ENCODE data around the gene SLFN12L.
"Not testable (repeated sequence)": the region's sequence is repeated elsewhere in the genome, so short reads cannot be mapped to it uniquely, and the experiment has no call there.

SLFN12L gene

DNA sequence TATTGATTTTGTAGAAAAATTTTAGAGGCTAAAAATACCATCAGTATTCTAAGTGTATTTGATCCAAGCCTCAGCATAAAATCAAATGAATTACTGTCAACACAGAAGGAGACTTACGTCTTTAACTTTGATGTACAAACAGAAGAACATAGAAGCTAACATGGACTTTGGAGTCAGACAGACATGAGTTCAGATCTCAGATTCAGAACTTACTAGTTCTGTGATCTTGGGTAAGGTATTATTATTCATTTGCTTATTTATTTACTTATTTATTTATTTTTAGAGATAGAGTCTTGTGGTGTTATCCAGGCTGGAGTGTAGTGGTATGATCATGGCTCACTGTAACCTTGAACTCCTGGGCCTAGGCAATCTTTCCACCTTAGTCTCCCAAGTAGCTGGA is 4.0 kb upstream of the SLFN12L start:
- no peak for DNase-seq

DNA sequence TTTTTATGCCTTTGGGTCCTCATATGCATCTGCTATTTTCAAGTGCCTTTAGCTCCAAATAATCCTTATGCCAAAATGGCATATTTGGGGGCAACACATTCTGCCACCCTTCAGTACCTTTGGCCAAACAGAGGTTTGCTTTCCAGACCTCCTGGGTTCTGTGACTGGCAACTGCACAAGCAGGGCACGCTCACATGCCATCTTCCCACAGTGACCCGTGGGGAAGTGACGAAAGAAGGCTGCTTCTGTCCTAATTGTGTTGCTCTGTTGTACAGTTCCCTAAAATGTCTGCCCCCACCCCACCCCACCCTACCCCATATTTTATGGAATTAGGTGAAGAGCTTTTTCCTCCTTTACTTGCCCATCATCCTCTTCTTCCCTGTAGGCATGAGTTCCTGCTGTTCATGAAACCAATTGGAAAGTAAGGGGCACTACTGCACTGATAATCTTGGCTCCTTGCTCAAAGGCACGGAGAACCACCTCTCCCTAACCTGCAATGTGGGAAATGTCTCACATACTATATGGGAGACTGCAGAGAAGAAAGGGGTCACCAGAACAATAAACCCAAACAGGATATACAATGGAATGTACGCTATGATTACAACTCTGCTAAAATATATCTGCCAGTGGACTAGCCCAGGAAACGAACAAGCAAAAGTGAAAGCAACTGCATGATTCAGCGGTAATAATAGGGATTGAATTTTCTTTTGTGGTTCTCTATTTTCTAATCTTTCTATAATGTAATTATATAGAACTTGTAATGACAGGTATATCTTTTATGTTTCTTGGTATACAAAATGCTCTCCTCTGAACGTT is 3.3 kb upstream of the SLFN12L start:
- no peak for DNase-seq

DNA sequence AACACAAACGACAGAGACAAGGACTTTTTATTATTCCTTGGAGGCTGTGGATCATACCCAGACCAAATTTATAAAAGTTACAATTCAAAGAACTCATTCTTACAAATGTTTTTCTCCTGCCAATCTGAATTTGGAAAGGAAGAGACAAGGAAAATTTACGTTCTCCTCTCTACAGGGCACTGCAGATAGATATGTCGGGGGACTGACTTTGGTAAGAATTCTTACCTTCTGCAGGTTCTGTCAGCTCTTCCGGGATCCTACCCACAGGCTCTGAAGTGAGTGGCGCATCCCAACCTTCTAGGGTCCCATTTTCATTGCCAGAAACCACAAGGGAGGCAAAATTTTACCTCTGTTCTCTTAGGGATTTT is 2.2 kb upstream of the SLFN12L start:
- DNase-seq: no peak

DNA sequence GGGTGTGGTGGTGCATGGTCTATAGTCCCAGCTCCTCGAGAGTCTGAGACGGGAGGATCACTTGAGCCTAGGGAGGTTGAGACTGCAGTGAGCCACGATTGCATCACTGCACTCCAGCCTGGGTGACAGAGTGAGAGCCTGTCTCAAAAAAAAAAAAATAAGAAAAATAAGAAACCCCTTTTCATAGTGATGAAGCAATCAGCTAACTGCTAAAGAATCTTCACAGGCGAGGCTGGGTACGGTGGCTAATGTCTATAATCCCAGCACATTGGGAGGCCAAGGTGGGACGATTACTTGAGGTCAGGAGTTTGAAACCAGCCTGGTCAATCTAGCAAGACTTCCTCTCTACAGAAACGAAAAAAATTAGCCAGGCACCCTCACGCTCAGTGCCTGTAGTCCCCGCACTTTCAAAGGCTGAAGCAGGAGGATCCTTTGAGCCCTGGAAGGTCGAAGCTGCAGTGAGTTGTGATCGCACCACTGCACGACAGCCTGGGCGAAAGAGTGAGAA is 760 bp downstream of the SLFN12L start:
- DNase-seq: no peak

GRCh38 chr17:35535406-35535805 is 2.1 kb downstream of the SLFN12L start:
- DNase-seq: not testable (repeated sequence)

DNA sequence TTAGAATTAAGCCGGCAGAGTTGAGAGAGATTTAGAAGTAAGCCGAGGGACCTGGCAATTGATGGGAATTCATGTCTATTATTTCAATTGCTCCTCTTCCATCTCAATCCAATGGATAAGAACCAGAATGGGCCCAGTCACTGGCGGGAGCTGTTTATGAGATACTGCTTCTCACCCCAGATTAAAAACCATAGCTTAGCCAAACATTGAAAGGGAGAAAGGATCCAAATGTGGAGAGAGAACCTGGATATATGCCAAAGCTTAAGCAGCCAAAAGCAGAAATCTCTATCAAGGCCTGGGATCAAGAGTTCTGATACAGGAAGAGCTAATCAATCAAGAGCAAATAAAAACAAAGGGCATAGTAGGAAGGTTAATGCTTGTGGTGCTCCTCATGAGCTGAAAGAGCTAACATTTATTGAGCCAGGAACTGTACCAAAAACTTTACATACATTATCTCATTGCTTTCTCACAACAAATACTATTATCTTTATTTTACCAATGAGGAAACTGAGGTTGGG is 2.8 kb downstream of the SLFN12L start:
- DNase-seq: no peak

DNA sequence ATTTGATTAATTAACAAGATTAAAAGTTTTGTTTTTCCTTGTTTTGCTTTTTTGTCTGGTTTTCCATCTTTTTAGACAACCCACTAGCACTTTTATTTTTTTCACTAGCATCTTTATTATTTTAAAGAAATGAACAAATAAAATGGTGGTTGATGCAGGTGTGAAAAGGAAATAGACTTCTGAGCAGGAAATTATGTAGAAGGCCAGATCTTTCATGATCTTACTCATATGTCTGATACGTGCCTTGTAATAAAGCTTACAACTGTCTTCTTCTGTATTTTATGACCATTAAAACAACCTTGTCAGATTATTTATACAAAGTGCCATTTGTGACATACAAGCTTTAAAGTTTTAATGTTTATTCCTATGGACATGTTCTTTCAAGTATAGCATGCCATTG is 6.3 kb downstream of the SLFN12L start:
- DNase-seq: no peak

DNA sequence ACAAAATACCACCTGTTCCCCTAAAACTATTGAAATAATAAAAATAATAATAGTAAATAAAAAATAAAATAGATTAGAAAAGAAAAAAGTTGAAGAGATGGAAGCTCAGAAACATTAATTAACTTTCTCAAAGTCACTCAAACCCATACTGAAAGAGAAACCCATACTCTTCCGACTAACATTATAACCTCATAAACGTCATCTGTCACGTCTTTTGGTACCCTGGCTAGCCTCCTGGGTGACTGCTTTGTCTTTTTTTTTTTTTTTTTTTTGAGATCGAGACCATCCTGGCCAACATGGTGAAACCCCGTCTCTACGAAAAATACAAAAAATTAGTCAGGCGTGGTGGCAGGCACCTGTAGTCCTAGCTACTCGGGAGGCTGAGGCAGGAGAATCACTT is 7.6 kb downstream of the SLFN12L start:
- no peak for DNase-seq

DNA sequence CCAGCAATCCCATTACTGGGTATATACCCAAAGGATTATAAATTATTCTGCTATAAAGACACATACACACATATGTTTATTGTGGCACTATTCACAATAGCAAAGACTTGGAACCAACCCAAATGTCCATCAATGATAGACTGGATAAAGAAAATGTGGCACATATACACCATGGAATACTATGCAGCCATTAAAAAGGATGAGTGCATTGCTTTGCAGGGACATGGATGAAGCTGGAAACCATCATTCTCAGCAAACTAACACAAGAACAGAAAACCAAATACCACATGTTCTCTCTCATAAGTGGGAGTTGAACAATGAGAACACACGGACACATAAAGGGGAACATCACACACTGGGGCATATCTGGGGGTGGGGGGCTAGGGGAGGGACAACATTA is 8.2 kb downstream of the SLFN12L start:
- DNase-seq: not testable (repeated sequence)

GRCh38 chr17:35523296-35523695 is 14.2 kb downstream of the SLFN12L start:
- no peak for DNase-seq

DNA sequence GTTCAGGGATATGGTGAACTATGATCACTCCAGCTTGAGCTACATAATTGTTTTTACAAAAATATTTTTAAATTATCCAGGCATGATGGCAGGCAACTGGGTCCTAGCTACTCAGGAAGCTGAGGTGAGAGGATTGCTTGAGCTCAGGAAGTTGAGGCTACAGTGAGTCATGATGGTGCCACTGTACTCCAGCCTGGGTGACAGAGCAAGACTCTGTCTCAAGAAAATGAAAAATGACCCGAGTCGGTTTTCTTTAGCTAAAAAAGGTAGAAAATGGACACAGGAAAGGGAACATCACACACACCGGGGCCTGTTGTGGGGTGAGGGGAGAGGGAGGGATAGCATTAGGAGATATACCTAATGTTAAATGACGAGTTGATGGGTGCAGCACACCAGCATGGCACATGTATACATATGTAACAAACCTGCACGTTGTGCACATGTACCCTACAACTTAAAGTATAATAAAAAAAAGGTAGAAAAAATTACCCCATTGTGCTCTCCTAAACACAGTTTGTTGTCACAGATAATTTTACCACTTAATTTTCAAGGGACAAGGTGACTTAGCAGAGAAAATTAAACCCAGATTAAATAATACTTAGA is 15.7 kb downstream of the SLFN12L start:
- not testable (repeated sequence) for DNase-seq

- no peak for DNase-seq
Observed at GRCh38 chr17:35521150-35521549, 16.3 kb downstream of the SLFN12L start.

- no peak for DNase-seq
Observed at GRCh38 chr17:35519906-35520442, 17.5 kb downstream of the SLFN12L start.

GRCh38 chr17:35519439-35519838 is 18.0 kb downstream of the SLFN12L start:
- peak in 1 of 3 experiments; percentile 7 for DNase-seq

- not testable (repeated sequence) for DNase-seq
Observed at GRCh38 chr17:35518431-35518830, 19.0 kb downstream of the SLFN12L start.

- no peak for DNase-seq
Observed at GRCh38 chr17:35515027-35515426, 22.5 kb downstream of the SLFN12L start.

- no peak for DNase-seq
Observed at GRCh38 chr17:35514564-35514963, 22.9 kb downstream of the SLFN12L start.

- no peak for DNase-seq
Observed at GRCh38 chr17:35510052-35510451, 27.4 kb downstream of the SLFN12L start.

DNA sequence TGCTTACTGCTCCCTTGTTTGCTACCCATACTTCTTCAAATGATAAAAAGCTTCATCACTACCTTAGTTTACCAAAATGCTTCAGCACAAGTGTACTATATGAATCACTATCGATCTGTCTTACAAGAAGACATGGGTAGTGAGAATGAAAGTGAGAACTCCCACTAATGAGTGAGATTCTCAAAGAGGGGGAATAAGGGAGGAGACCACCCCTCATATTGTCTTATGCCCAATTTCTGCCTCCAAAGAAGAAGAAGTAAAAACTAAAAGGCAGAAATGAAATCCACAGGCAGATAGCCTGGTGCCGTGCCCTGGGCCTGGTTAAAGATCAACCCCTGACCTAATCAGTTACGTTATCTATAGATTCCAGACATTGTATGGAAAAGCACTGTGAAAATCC is 29.8 kb downstream of the SLFN12L start:
- not testable (repeated sequence) for DNase-seq

GRCh38 chr17:35499548-35499947 is 37.9 kb downstream of the SLFN12L start:
- DNase-seq: no peak

DNA sequence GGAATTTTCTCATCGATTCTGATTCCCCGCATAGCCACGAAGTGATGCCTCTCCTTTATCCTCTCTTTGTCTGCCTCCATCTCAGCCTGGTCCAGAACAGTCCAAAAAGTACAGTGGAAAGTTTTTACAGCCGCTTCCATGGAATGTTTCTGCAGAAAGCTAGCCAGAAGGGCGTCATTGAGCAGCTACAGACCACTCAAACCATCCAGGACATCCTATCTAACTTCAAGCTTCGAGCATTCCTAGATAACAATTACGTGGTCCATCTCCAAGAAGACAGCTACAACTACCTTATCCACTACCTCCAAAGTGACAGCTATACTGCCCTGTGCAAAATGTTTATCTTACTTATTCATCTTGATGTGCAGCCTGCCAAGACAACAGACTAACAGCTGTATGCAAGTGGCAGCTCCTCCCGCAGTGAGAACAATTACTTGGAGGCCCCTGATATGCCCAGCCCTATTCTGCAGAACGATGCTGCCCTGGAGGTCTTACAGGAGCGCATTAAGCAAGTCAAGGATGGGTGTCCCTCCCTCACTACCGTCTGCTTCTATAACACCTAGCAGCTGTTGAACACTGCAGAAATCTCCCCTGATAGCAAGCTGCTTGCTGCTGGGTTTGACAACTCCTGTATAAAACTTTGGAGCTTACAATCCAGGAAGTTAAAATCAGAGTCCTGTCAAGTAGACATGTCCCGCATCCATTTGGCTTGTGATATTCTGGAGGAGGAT is 38.9 kb downstream of the SLFN12L start:
- no peak for DNase-seq

GRCh38 chr17:35496451-35497290 is 40.8 kb downstream of the SLFN12L start:
- no peak for DNase-seq

All from NCI-H1417 (cell line).